NCI-H2171 treated with DMSO at 0.1 percent for 48 hours (cell line): ENCODE measurements around the gene PMPCA.

Source experiments
- DNase-seq: peaks from one replicate; lab custom pipeline; 2025; lab: John Stamatoyannopoulos, UW

The PMPCA gene

DNA sequence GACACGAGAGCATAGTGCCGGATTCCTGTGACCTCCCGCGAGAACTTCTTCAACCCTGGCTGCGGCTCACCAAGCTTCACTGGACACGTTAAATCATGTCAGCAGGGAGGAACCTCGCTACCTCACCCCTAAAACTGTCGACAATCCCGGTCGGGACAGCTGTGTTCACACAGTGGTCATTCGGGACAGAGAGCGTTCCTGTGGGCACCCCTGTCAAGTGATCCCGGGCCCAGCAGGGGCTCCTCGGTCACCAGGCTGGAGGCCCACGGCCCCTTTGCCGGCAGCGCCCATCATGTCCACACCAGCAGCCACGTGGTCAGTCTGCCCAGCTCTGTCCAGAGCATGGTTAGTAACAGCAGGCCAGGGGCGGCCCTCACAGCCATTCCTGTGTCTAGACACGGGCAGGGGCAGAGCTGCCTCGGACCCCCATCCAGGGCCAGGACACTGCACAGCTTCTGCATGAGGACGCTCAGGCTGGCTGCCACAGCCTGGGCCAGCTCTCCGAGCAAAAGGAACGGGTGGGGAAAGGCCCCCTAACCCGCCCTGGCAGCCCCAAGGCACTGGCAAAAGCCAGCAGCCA is 25.7 kb downstream of the PMPCA start:
- DNase-seq: no peak

DNA sequence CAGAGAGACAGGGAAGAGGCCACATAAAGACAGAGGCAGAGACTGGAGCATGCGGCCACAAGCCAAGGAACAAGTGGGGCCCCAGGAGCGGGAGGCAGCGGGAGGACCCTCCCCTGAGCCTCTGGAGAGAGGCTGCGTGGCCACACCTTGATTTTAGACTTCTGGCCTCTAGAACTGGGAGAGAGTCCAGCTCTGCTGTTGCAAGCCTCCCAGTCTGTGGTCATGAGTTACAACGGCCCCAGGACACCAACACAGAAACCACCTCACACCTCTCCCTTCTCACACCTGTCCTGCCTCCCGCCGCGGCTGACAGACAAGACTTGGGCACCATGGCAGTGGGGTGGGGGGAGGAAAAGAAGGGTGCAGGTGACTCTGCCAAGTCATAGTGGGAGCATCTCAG is 27.0 kb downstream of the PMPCA start:
- DNase-seq: no peak

DNA sequence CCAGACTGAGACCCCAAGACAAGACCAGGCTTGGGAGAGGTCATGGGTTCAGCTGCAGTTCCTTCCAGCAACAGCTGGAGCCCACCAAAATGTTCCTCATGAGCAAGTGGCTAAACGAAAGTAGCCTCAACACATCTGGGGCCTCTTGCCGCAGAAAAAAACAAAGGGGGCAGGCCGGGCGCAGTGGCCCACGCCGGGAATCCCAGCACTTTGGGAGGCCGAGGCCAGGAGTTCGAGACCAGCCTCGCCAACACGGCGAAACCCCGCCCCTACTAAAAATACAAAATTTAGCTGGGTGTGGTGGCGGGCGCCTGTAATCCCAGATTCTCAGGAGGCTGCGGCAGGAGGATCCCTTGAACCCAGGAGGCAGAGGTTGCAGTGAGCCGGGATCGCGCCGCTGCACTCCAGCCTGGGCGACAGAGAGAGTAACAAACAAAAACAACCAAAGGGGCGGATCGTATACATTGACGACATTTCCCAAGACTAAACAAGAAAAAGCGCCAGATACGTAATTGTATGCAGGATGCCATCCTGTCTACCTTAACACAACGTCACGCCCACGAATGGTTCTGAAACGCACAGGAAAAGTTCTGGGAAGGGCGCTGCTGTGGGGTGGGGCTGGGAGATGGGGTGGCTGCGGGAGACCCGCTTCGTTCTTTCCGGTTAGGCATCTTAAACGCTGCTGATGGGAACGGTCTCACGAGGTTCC is 27.5 kb downstream of the PMPCA start:
- DNase-seq: no peak

DNA sequence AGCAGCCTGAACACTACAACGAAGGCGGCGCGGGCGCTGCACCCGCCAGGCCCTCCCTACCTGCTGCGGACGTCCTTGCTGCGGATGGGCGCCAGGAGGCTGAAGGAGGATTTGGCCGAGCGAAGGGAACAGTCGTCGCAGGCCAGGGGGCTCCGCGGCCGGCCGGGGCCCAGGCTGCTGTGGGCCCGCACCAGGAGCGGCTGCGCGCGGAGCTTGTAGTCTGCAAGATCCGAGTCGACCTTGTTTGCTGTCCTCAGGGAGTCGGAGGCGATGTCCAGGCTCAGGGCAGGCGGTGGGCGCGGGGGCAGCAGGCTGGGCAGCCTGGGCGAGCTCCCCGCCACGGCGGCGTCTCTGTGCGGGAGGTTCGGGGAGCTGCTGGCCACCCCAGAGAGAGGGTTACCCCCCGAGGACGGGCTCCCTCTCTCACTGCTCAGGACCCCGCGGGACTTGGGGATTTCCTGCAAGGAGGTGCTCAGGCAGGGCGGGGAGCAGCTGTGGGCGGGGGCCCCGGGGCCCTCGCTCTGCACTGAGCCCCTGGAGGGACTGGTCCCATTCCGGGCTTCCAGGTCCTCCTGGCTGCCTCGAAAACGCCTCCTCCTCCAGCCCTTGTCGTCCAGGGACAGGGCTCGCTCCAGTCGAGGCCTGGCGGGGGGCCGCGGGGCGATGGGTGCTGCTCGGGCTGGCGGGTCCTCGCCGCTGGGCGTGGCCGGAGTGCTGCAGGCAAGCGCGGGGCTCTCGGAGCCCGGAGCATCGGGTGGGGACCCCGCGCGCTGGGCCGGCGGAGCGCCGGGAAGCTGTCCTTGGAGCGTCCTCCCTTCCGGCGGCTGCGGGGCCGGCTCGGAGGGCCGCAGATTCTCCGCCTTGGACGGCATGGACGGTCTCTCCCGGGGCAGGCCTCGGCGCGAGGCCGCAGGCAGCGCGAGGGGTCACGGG is 28.4 kb downstream of the PMPCA start:
- peak; percentile 31 for DNase-seq

DNA sequence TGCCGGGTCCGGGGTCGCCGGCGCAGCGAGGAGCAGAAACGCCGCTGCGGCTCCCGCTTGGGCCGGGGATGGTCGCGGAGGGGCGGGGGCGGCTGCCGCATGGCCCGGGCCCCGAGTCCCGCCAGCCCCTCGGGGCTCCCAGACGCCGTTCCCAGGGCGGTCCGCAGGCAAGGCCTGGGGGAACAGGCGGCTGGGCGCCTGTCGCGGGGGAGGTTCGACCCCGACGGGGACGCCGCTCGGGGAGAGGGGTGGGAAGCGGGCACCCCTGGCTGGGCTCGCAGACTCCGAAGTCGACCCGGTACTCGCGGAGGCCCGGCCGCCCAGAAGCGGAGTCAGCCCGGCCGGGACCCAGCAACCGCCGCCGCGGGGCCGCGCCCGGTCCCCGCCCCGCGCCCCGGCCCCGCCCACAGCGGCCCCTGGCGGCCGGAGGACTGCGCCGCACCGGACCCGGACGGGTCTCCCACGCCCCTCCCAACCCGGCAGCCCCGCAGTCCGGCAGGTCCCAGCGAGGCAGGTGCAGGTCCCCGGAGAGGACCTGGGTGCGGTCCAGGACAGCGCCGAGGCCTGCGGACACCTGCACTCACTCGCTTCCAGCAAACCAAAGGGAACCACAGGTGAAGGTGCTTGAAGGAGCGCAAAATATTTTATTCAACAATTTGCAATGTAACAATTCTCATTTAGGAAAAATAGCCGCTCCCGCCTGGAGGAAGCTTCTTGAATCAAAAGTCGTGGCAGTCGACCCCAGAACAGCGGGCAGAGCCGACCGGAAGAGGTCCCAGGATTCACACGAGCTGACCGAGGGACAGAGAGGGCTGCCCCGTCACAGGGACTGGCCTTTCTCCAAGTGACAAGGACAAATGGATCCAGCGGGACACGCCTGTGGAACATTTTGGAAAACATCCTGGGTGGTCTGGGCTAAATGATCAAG is 29.3 kb downstream of the PMPCA start, which contains the start of gene INPP5E:
TSS of gene INPP5E (minus strand) at position 365 of the 928 bp plus-strand sequence. CDS start 426 bp downstream, outside the sequence.
- DNase-seq: peak; percentile 49

DNA sequence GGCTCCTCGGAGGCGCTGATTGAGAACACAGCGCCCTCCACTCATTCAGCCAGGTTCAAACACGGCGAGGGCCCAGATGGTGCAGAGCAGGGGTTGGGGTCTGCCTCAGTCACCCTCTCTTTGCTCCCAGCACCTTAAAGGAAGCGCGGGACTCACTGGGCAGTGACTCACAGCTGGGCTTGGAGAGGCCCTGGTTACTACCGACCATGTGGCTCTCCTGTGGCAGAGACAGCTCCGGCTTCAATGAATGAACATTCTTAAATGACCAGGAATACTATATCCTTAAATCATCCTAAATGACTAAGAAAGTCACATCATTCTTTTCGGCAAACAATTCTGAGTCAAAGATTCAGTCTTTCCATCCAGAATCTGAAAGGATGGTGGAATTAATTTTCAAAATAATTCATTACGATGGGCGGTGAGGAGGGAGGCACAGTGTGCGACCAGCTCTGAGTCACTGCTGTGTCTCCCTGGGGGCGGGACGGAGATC is 30.8 kb downstream of the PMPCA start:
- no peak for DNase-seq

- no peak for DNase-seq
These were observed 31.3 kb downstream of the PMPCA start for GRCh38 chr9:136441681-136442245.

DNA sequence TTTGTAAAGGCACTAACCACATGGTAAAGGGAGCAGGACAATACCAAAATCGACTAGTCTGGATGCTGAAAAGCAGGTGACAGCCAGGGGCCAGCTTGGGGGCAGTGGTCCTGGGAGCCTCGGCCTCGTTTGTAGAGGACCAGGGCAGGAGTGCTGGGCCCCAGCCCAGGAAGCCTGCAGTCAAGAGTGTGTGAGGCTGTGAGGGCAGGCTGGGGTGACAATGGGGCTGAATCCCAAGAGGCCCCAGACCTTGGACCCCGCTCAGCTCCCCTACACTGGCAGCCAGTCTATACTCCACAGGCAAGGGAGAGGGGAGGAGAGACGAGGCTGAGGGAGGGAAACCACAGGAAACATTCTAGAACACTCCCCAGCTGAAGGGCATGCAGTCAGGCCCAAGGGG is 31.8 kb downstream of the PMPCA start:
- DNase-seq: no peak

- no peak for DNase-seq
These were observed 32.6 kb downstream of the PMPCA start for GRCh38 chr9:136443087-136443486.

DNA sequence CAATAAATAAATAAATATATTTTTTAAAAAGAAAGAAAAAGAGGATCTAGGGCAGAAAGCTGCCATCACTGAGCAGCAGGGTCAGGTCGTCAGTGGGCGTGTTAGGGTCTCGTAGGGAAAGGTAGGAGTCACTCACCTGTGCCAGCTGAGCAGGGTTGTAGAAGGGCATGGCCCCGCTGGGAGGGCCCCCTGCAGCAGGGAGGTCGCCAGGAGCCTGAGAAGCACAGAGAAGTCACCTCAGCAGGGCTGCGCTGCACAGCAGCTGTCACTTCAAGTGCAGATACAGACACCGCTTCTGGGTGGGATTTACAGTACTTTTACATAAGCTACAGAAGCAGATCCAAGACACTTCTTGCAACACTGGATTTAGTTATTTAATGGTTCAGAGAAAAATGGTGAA is 33.2 kb downstream of the PMPCA start:
- no peak for DNase-seq

GRCh38 chr9:136444102-136444501 is 33.6 kb downstream of the PMPCA start:
- no peak for DNase-seq

DNA sequence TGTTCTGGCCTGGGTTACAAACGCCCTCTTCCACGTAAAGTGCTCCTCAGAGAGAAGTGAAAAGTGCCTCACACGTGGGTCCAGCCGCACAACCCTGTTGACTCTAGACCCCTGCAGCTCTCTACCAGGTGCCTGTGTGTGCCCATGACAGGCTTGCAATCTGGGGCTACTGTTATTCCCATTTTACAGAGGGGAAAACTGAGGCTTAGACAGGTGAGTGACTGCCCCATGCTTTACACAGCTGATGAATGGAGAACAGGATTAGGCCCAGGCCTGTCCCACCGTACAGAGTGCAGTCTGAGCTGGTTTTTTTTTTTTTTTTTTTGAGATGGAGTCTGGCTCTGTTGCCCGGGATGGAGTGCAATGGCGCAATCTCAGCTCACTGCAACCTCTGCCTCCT is 35.3 kb downstream of the PMPCA start:
- DNase-seq: no peak

DNA sequence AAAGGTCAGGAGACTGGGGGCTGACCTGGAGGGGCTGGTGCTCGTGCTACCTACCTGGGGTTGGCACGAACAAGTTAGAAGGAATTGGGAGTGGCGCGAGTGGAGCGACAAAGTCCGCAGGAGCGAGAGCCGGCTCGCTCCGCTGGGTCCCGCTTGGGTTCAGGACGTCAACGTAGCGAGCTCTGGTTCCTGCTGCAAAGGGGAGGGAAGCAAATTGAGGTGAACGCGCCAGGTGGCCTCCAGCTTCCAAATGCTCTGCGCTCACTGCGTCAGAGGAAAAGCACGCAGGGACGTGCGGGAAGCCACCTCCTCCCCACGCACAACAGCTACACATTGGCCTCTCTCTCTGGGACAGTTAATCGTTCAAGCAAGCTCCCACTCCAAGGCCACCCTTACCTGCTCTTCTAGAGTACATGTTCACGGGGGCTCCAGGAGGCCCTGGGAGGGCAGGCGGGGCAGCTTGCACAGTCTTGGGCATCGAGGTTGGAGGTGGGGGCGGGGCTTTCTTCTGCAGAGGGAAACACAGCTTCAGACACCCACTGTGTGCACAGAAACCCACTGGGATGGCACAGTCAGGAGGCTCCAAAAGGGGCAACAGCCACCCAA is 36.8 kb downstream of the PMPCA start:
- DNase-seq: no peak

GRCh38 chr9:136448655-136449054 is 38.2 kb downstream of the PMPCA start:
- no peak for DNase-seq

DNA sequence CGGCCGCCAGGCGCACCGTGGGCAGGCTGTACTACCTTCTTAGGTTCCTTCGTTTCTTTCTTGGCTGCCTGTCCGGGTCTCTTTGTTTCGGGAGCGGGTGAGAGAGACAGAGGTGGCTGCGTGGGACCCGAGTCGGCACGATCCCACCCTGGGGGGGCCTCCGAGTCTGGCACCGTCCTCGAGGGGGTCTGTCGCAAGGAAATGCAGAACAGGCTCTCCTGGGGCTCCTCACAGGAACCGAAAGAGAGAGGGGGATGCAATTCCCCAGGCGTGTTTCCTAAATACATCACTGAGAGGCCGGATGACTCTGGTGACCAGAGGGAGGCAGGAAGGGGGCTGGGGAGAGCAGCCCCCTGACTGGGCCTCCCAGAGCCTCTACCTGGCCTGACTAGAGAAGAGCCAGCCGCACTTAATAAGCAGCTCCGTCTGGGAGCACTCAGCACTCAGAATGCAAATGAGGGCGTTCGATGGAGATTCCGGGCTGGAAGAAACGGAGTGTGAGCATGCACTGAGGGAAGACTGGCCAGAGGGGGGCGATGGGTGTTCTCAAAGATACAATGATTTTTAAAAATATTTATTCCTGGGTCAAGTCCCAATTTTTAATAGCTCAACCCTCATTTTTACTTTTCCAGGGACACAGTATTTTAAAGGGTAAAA is 40.9 kb downstream of the PMPCA start:
- no peak for DNase-seq

- no peak for DNase-seq
These were observed 42.9 kb downstream of the PMPCA start for GRCh38 chr9:136453326-136453725.

DNA sequence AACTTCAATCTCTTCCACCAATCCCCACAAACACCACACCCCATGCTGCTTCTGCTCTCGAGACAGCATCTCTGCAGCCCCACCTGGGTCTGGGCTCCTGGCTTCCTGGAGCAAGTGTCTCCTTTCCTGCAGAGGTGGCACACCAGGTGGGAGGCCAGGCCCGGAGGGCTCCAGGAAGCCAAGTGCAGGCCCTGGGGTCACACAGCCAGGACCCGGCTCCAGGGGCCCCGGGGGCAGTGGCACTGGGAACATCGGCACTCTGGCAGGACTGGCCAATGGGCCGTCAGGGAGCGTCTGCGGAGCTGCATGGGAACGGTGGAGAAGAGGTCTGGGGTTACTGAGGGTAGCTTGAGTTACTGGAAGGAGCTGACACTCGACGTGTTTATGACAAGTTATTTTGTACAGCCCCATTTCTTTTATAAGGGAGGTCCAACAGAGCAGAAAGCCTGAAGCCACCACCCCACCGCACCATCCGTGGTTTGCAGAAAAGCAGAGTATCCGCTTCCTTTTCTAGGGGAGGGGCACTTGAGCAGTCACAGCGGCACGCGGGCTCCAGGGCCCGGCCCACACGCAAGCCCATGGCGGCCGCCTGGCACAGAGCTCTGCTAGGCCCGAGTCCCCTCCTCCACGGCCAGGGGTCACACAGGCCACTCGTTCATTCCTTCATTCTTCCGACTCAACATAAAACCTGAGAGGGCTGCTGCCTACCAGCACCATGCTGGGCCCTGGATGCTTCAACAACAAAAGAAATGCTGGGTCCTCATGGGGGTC is 43.8 kb downstream of the PMPCA start:
- DNase-seq: no peak

DNA sequence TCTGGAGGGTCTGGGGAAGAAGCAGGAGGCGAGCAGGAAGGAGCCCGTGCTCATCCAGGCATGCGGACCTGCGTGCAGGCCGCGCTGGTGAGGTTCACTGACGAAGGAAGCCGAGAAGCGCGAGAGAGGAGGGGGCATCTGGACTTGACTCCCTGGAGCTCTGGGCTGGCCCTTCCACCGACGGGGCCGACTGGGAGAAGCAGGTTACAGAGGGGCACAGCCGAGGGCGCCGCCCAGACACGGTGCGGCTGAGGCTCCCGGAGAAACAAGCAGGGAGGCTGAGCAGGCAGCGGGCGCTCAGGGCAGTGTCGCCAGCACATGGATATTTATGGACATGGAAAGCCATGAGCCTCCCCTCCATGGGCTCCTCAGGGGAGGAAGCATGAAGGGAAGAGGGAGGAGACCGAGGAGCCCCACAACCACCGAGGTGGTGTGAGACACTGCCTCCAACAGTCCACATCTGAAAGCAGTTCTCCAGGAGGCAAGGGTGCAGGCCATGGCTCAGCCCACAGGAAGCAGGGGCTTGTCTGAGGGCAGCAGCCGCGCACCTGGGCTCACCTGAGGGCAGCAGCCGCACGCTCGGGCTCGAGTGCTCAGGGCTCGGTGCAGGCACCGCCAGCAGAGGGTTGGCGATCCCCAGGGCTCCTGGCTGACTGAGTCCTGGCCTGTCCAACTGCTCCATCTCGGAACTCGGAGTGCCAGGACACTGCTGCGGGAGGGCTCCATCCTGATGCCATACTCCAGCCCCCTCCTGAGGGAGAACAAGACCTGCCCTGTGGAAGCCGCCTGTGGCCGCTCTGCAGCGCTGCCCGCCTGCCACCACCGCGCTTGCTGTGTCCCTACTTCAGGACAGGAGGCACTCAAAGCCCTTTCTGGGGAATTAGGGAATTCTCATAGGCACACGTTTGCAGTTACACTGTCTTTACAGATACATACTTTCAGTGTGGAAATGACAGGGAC is 44.9 kb downstream of the PMPCA start:
- DNase-seq: no peak
